Effector memory CD8-positive, alpha-beta T cell (primary cell): ENCODE results near the gene TRPM8.
"Not testable (repeated sequence)": the region's sequence is repeated elsewhere in the genome, so short reads cannot be mapped to it uniquely, and the experiment has no call there.

Experiments used
- ATAC-seq: fragments of 150-1000 bp; cut with Tn5 transposase; replicated peaks from 2 replicates; pipeline ENCODE4 v1.10.0; 2021; ENCODE audit warnings: mild to moderate bottlenecking, moderate library complexity
- DNase-seq, 3 experiments: peaks; one replicate each; pipeline ENCODE4 v3.0.0; 2021
- H3K27ac Mint-ChIP-seq, 2 donors: one replicate each; pipeline ENCODE4 v1.8.0; 2022; ENCODE audit warnings: mild to moderate bottlenecking in 2 of 2, mixed read lengths in 2 of 2, moderate library complexity in 2 of 2
- H3K27me3 Mint-ChIP-seq, 2 donors: one replicate each; pipeline ENCODE4 v1.8.0; 2022; ENCODE audit warnings: mixed read lengths in 2 of 2
- H3K36me3 Mint-ChIP-seq: one replicate; pipeline ENCODE4 v1.8.0; 2022; ENCODE audit warnings: mild to moderate bottlenecking, moderate library complexity, mixed read lengths; ENCODE audit not compliant: insufficient read depth
- H3K4me1 Mint-ChIP-seq, 2 donors: one replicate each; pipeline ENCODE4 v1.8.0; 2022; ENCODE audit warnings: low read depth in 2 of 2, mixed read lengths in 2 of 2
- H3K4me3 Mint-ChIP-seq, 2 donors: one replicate each; pipeline ENCODE4 v1.8.0; 2022; ENCODE audit warnings: mild to moderate bottlenecking in 2 of 2, mixed read lengths in 2 of 2, moderate library complexity in 2 of 2
- H3K9me3 Mint-ChIP-seq, 2 donors: one replicate each; pipeline ENCODE4 v1.8.0; 2022; ENCODE audit warnings: mixed read lengths in 2 of 2

The TRPM8 gene

DNA sequence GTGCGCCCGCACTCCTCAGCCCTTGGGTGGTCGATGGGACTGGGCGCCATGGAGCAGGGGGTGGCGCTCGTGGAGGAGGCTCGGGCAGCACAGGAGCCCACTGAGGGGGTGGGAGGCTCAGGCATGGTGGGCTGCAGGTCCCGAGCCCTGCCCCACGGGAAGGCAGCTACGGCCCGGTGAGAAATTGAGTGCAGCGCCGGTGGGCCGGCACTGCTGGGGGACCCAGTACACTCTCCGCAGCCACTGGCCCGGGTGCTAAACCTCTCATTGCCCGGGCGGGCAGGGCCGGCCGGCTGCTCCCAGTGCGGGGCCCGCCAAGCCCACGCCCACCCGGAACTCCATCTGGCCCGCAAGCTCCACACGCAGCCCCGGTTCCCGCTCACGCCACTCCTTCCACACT lies 55.3 kb downstream of the TRPM8 start:
- ATAC-seq, H3K4me3 Mint-ChIP-seq, DNase-seq, H3K9me3 Mint-ChIP-seq, H3K27ac Mint-ChIP-seq, H3K36me3 Mint-ChIP-seq: not testable (repeated sequence)
- Mint-ChIP-seq H3K27me3 (peaks cover 6 to 20% of the 10 kb centered on the region in 2 donors), H3K4me1 (peaks cover 26 to 27% of the 10 kb centered on the region in 2 donors)

- peaks cover 24 to 25% of the 10 kb centered on the region in 2 donors for H3K4me1 Mint-ChIP-seq
- no peak overlapping the region for H3K27ac Mint-ChIP-seq
- no peaks in the 10 kb centered on the region for H3K9me3 Mint-ChIP-seq
- H3K4me3 Mint-ChIP-seq, result no peak overlapping the region
- H3K27me3 Mint-ChIP-seq, result peaks cover 6 to 20% of the 10 kb centered on the region in 2 donors
- ATAC-seq (no peak), DNase-seq (no peak)
- no peaks in the 10 kb centered on the region for H3K36me3 Mint-ChIP-seq
These were observed 55.9 kb downstream of the TRPM8 start for GRCh38 chr2:233972941-233973575.

DNA sequence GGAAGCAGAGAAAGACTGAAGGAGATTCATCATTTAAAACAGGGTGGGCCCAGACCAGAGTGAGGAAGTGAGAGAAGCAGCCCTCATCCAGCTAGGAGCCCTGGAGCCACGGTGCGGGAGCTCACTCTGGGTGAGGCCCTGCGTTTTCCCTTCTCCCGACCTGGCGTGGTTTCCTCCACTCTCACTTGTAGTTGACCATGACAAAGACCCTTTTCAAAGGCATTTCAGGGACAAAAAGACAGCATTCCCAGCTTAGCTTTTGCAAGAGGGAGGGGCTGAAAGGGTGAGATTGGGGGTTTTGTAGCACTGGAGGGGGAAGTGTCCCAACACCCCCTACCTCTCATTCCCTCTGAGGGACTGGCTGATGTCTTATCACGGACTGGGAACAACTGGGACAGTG lies 56.6 kb downstream of the TRPM8 start:
- peak overlapping the region in 1 of 2 donors; percentile 41 for H3K27ac Mint-ChIP-seq
- no peaks in the 10 kb centered on the region for H3K9me3 Mint-ChIP-seq
- H3K36me3 Mint-ChIP-seq, result no peaks in the 10 kb centered on the region
- H3K4me3 Mint-ChIP-seq, result no peak overlapping the region
- H3K4me1 Mint-ChIP-seq, result peaks cover 26 to 29% of the 10 kb centered on the region in 2 donors
- ATAC-seq (no peak), DNase-seq (no peak)
- H3K27me3 Mint-ChIP-seq, result peaks cover 6 to 20% of the 10 kb centered on the region in 2 donors

- H3K27me3 Mint-ChIP-seq, result peaks cover 6 to 20% of the 10 kb centered on the region in 2 donors
- no peak overlapping the region for H3K4me3 Mint-ChIP-seq
- ATAC-seq (no peak), DNase-seq (no peak)
- H3K36me3 Mint-ChIP-seq, result no peaks in the 10 kb centered on the region
- peak overlapping the region; percentile 61 for H3K27ac Mint-ChIP-seq
- peaks cover 25 to 32% of the 10 kb centered on the region in 2 donors for H3K4me1 Mint-ChIP-seq
- no peaks in the 10 kb centered on the region for H3K9me3 Mint-ChIP-seq
These were observed 57.4 kb downstream of the TRPM8 start for GRCh38 chr2:233974530-233975071.

DNA sequence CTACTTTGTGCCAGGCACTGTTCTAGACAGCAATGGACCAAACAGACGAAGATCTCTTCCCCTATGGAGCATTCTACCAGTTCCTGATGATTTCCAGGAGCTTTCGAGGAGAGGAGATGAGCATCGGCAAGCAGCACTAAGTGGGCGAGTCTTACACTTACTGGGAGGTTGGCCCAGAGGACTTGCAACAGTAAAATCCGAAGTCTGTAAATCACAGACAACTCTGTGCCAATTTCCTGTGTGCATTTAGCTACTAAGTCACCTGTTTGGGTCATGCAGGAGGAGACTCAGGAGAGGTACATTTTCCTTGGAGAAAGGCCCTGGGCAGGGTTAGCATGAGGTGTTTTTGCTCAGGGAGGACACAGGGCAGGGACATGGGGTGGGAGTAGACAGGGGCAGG lies 58.9 kb downstream of the TRPM8 start:
- Mint-ChIP-seq H3K27me3 (peaks cover 4 to 6% of the 10 kb centered on the region in 2 donors), H3K4me1 (peaks cover 26 to 33% of the 10 kb centered on the region in 2 donors), H3K4me3 (no peak overlapping the region), H3K27ac (peak overlapping the region in 1 of 2 donors; percentile 86), H3K36me3 (no peaks in the 10 kb centered on the region), H3K9me3 (no peaks in the 10 kb centered on the region)
- ATAC-seq, result no peak
- DNase-seq, result no peak

- H3K9me3 Mint-ChIP-seq, result no peaks in the 10 kb centered on the region
- DNase-seq, result peak; percentile 45 to 56 (median 53)
- H3K27me3 Mint-ChIP-seq, result no peaks in the 10 kb centered on the region
- peaks cover 28 to 38% of the 10 kb centered on the region in 2 donors for H3K4me1 Mint-ChIP-seq
- H3K4me3 Mint-ChIP-seq, result peak overlapping the region; percentile 21 to 66
- peak; percentile 87 for ATAC-seq
- H3K27ac Mint-ChIP-seq, result peak overlapping the region; percentile 65 to 86
- no peaks in the 10 kb centered on the region for H3K36me3 Mint-ChIP-seq
These were observed 59.6 kb downstream of the TRPM8 start for GRCh38 chr2:233976690-233977294.

DNA sequence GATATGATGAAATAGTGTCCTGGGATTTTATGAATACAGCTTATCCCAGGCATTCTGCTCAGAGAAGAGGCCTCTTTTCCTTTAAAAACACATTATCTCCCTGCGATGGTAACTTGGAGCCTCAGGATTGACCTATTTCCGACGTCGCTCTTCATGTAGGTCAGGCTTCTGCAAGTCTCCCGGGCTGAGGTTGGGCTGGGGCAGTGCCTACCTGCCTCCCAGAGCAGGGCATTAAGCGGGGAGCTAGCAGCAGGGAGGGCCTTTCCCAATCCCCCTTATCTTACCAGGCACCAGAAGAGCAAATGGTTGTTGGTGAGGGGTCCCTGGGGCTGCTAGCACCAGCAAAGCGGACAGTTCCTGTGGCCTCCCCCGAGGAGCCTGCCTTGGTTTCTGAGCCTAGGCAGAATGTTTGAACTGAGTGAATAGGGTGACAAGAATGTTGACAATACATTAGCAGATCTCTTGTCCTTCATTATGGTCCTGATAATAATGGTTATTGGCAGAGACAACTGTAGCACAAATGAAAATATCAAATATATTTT lies 60.2 kb downstream of the TRPM8 start:
- Mint-ChIP-seq H3K27me3 (no peaks in the 10 kb centered on the region), H3K9me3 (no peaks in the 10 kb centered on the region), H3K36me3 (no peaks in the 10 kb centered on the region), H3K27ac (peak overlapping the region; percentile 65 to 86), H3K4me1 (peaks cover 28 to 38% of the 10 kb centered on the region in 2 donors), H3K4me3 (peak overlapping the region; percentile 21 to 66)
- ATAC-seq (peak; percentile 55), DNase-seq (no peak)

GRCh38 chr2:233979748-233980147 lies 62.6 kb downstream of the TRPM8 start:
- Mint-ChIP-seq H3K4me1 (peaks cover 28 to 39% of the 10 kb centered on the region in 2 donors), H3K36me3 (no peaks in the 10 kb centered on the region), H3K4me3 (no peak overlapping the region), H3K9me3 (peaks cover 0 to 6% of the 10 kb centered on the region in 2 donors), H3K27ac (no peak overlapping the region), H3K27me3 (no peaks in the 10 kb centered on the region)
- ATAC-seq (no peak), DNase-seq (no peak)

DNA sequence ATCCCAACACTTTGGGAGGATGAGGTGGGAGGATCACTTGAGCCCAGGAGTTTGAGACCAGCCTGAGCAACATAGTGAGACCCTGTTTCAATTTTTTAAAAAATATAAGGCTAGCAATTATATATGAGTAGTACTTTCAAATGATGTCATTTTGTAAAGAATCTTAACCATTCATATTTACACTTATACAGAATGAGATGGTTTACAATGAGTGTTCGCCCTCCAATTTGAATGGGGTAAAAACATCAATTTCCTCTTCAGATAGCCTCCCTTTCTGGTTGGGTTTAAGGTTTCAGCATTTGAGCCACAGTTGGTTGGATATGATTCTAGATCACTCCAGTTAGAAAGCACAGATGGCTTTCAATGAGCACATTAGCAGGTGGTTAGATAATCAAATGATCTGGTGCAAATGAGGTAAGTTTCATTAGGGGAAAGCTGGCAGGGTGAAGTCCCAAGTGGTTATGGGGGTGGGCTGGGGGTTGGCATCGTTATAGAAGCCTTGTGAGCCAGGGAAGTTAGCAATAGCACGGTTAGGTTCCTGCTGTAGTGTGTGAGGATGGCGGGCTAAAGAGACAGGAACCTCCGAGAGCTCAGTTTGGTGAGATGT lies 63.9 kb downstream of the TRPM8 start:
- ATAC-seq, result no peak
- H3K27me3 Mint-ChIP-seq, result no peaks in the 10 kb centered on the region
- no peak overlapping the region for H3K4me3 Mint-ChIP-seq
- H3K4me1 Mint-ChIP-seq, result peaks cover 34 to 48% of the 10 kb centered on the region in 2 donors
- no peaks in the 10 kb centered on the region for H3K36me3 Mint-ChIP-seq
- no peak for DNase-seq
- H3K27ac Mint-ChIP-seq, result peak overlapping the region in 1 of 2 donors; percentile 16
- H3K9me3 Mint-ChIP-seq, result peaks cover 0 to 17% of the 10 kb centered on the region in 2 donors

GRCh38 chr2:233981574-233982420 lies 64.6 kb downstream of the TRPM8 start:
- Mint-ChIP-seq H3K36me3 (no peaks in the 10 kb centered on the region), H3K27me3 (no peaks in the 10 kb centered on the region)

DNA sequence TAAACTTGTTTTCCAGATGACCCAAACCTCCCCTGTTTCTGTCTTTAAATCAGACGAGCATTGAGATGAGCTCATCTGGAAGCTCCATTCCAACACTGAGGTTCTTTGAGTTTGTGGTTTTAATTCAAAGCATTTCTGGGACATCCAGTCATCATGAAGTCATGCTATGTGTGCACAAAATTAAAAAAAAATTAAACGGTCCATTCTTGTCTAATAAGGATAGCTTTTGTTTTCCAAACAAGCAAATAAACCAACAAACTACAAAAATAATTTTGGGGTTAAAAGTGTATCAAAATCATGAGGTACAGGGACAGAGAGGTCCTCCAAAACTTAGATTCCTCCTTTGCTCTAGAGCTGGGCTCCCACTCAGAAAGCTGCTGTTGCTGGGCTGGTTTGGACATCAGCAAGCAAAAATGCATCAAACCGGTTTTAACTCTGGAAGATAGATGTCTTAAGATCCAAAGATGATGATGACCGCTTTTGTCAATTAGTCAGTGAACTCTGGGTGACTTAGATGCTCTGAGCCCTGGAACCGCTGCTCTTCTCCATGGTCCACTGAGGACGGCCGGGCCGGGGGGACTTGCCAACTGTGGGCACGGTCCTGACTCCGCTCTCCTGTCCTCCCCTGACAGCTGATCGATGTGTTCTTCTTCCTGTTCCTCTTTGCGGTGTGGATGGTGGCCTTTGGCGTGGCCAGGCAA lies 65.4 kb downstream of the TRPM8 start:
- Mint-ChIP-seq H3K27me3 (no peaks in the 10 kb centered on the region), H3K4me1 (peaks cover 19 to 37% of the 10 kb centered on the region in 2 donors), H3K9me3 (peaks cover 0 to 17% of the 10 kb centered on the region in 2 donors), H3K36me3 (no peaks in the 10 kb centered on the region), H3K4me3 (no peak overlapping the region), H3K27ac (peak overlapping the region in 1 of 2 donors; percentile 60)
- DNase-seq, result no peak
- ATAC-seq, result no peak

More at GRCh38 chr2:233981574-233982420, 64.6 kb downstream of the TRPM8 start:
- Mint-ChIP-seq H3K4me1 (peaks cover 27 to 44% of the 10 kb centered on the region in 2 donors), H3K27ac (peak overlapping the region in 1 of 2 donors; percentile 16), H3K9me3 (peaks cover 0 to 17% of the 10 kb centered on the region in 2 donors), H3K4me3 (no peak overlapping the region)
- ATAC-seq, result no peak
- DNase-seq, result no peak

- H3K27me3 Mint-ChIP-seq, result no peaks in the 10 kb centered on the region
- no peak for DNase-seq
- ATAC-seq, result no peak
- H3K4me1 Mint-ChIP-seq, result peaks cover 21 to 37% of the 10 kb centered on the region in 2 donors
- H3K9me3 Mint-ChIP-seq, result peaks cover 3 to 26% of the 10 kb centered on the region in 2 donors
- peaks cover 6% of the 10 kb centered on the region for H3K36me3 Mint-ChIP-seq
- H3K27ac Mint-ChIP-seq, result no peak overlapping the region
- H3K4me3 Mint-ChIP-seq, result no peak overlapping the region
These were observed 66.3 kb downstream of the TRPM8 start for GRCh38 chr2:233983445-233983844.
